ENCODE results near the gene PCCA.
"Not testable (repeated sequence)": the region's sequence is repeated elsewhere in the genome, so short reads cannot be mapped to it uniquely, and the experiment has no call there.

The PCCA gene

GRCh38 chr13:100146534-100146933, 57.6 kb downstream of the PCCA start:
- no peak for DNase-seq

DNA sequence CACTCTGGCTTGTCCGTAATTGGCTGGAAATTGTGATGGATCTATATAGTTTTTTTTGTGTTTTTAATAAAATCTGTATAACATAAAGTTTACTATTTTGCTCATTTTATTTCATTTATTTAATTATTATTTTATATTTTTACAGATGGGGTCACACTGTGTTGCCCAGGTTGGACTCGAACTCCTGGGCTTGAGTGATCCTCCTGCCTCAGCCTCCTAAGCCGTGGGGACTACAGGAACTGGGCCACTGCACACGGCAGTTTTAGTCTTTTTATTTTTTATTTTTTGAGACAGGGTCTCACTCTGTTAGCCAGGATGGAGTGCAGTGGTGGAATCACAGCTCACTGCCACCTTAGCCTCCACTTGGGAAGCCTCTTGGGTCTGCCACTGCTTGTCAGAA, 58.9 kb downstream of the PCCA start:
- no peak for DNase-seq

- DNase-seq = no peak
Observed at GRCh38 chr13:100148422-100148821, 59.5 kb downstream of the PCCA start.

DNA sequence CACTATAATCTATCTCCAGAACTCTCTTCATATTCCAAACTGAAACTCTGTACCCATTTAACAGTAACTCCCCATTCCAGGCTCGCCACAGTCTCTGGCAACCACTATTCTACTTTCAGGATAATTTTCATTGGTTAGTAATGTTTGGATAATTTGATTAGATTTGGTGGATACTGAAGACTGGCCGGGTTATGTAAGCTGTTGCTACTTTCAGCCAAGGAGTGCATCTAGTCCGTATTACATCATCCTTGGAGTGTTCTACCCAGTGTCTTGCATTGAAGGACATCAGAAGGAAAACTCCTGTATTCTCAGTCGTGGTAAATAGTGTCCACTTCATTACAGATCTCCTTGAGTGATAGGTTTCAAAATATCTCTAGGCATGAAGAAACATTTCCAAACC, 60.5 kb downstream of the PCCA start:
- no peak for DNase-seq

- DNase-seq = not testable (repeated sequence)
Observed at GRCh38 chr13:100150711-100151110, 61.8 kb downstream of the PCCA start.

DNA sequence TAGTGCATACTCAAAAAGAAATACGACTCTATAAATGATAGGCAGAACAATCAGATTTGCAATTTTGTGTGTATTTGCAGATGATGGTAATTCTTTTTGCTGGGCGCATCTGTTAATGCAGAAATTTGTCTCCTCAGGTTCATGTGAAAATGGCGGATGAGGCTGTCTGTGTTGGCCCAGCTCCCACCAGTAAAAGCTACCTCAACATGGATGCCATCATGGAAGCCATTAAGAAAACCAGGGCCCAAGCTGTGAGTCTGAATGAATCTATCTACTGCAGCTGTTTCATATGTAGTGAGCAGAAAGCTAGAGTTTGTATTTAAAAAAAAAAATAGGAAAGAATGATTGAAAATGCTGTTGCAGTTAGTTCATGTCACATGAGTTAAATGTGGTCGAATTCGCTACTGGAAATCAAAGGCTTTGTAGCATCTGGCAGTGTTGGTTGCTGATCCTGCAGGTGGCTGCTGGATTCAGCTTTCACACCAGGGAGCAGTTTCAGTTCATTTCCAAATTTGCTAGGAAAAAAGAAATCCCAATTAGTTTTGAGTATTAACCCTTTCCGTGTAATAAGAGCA, 66.0 kb downstream of the PCCA start:
- no peak for DNase-seq

DNA sequence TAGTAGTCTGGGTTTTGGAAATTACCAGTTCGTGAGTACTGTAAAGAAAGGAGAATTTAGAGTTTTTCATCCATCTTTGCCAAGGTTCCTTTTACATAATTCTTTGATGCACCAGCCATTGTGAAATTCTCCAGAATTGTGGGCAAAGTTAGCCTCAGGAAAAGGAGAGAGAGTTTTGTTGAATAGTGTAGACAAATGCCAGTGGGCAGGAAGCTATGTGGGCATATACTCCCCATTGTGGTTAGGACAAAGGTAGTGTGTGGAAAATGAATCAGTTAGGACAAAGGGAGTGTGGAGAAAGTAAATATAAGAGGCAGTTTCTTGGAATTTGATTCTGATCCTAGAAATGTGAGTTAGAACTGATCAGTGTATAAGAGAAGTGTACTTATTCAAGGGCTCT, 67.9 kb downstream of the PCCA start:
- DNase-seq = no peak

GRCh38 chr13:100158569-100158968, 69.7 kb downstream of the PCCA start:
- no peak for DNase-seq

DNA sequence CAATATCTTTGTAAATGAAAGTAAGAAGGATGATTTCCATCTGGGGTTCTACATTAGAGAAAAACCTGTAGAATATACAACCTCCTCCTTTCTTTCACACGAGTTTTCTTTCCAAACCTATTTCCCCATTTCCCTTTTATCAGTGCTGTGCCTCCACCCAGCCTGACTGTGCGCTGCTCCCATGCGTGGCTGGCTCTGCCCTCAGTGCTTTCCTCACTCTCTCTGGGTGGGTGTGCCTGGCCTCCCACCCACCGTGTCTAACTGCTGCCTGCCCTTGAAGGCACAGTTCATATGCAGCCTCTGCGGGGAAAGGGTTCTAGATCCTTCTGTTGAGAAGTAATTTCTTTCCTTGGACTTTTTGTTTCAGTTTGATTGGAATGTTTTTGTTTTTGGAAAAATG, 70.7 kb downstream of the PCCA start:
- no peak for DNase-seq

DNA sequence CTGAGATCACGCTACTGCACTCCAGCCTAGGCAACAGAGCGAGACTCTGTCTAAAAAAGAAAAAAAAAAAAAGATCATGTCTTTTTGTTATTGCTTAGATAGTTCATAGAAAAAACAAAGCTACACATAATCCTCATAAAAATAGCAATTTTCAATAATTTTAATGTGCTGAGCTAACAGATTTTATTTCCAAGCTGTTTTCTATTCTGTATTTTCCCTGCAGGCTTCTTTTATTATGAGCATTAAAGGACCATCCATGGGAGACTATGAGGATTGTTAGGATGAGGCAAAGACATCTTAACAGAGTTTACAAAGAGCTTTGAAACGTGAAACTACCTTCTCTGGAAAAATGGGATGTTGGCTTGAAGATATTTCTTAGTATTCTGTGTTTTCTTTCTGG, 71.6 kb downstream of the PCCA start:
- no peak for DNase-seq

DNA sequence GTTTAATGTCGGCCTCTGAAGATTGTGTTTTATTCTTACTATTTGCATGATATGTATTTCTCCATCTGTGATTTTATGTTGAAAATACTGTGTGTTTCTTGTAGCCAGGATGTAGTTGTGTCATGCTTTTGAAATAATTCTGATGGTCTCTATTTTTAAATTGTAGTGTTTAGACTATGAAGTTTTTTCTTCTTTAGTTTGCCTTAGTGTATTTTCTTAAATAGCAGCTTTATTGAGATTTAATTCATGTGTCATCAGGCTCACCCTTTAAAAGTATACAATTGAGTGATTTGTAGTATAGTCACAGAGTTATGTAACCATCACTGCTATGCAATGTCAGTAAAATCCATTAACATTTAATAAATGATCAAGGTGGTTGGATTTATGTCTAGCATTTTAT, 74.5 kb downstream of the PCCA start:
- no peak for DNase-seq

- no peak for DNase-seq
Observed at GRCh38 chr13:100173203-100173602, 84.3 kb downstream of the PCCA start.

GRCh38 chr13:100174455-100174854, 85.6 kb downstream of the PCCA start:
- DNase-seq = not testable (repeated sequence)

DNA sequence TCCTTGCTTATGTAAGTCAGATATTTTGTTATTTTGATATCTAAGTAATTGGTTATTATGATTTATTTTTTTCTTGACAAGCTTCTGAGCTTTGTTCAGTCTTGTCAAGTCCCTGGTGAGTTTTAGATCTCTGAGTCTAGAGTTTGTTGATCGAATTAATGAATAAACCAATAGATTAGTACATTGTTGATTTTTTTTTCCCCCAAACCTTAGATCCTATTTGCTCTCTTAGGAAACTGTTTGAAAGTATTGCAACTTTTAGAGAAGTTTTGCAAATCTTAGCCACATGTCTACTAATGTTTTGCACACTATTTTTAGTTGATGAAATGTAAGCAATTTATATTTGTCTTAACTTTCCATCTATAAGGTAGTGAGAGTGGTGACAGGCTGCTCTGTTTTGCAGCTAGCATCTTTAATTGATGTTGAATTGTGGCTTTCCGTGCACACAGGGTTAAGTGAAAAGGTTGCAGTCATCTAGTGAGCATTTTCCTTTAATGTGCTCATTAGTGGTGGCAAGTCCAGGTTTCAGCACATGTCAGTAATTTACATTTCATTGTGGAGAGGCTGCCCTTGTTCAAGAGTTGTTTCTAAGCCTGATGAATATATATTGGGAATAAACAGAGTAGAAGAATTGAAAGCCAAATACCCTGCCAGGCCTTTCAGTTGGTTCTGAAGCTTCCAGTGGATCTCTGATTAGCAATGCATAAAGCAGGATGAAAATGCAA, 86.3 kb downstream of the PCCA start:
- no peak for DNase-seq

DNA sequence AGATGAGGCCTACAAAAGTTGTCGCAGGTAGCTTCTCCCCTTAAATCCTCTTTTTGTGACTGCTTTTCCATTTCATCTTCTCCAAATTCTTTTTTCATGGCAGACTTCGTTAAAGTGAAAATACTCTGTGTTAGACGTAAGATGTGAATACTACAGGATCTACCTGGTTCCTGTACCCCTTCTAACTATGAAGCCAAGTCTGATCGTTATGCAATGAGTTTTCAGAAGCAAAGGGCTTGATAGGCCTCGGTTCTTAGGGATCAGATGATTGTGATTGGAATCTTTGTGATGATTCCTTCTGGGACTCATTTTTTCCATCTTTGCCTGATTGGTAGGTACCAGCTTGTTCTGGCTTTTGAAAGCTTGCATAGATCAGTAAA, 86.9 kb downstream of the PCCA start:
- DNase-seq = no peak

DNA sequence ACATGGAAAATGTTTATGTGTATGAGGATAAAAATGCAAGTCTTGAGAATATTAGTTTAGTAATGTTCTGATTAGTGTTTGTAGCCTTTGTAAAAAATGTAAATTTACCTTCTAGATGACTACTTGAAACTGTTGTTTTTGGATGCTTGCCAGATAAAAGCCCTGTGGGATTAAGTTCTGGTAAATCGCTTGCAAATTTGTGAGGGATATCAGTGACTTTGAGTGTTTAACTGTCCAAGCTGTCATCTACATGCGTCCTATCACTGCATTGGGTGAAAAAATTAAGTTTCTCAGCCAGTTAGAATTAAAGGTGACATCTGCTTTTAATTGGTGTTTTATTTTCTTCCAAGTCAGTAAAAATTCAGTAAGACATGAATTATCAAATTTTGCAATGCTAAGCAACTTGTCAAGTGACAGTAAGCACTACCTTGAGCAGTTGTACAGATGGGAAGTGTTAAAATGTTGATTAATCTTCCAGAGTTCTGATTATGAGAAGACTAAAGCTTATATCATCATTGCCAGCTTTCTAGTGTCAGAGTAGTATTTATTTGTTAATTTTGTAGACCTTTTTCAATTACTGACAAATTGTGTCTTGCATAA, 88.0 kb downstream of the PCCA start:
- no peak for DNase-seq

- DNase-seq = no peak
Observed at GRCh38 chr13:100178309-100178708, 89.4 kb downstream of the PCCA start.

GRCh38 chr13:100179276-100179675, 90.4 kb downstream of the PCCA start:
- DNase-seq = no peak

DNA sequence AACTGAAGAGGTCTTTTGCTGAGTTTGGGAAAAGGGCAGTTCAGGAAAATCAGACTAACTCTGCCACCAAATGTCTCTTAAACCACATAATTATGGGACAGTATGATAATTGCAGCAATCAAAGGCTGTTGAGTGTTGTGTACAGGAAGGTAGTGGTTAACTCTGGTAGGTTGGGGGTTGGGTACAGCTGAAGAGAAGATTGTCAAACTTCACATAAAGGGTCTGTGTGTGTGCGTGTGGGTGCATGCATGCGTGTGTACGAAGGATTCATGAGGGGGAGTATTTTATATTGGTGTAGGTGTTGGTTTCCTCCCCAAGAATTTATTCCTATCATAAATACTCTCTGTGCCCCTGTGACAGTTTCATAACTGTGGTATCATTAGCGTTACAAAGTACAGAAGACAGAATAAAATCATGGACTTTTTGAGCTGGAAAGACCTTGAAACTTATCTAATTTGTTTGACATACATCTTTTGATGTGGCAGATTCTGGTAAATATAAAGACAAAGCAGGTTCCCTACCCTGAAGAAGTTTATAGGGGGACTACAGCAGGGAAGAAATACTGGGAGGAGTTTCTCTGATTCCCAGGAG, 94.1 kb downstream of the PCCA start:
- DNase-seq = no peak

GRCh38 chr13:100184095-100184494, 95.2 kb downstream of the PCCA start:
- no peak for DNase-seq

DNA sequence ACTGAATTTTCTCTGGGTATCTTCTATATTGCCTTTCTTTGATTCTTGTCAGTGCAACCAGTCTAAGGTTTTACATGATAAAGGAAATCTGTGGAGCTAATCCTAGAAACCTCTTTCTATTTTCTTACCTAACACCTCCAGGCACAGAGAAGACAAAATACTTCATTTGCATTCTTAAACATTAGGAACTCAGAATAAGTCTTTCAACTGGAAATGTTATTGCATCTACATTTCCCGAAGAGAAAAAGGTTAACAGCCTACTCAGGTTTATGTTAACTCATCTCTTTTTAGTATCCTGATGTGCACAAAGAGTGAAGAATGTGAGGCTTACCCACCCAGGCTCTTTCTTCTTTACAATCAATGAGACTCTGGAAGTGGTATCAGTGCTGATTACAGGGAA, 106.7 kb downstream of the PCCA start:
- no peak for DNase-seq

DNA sequence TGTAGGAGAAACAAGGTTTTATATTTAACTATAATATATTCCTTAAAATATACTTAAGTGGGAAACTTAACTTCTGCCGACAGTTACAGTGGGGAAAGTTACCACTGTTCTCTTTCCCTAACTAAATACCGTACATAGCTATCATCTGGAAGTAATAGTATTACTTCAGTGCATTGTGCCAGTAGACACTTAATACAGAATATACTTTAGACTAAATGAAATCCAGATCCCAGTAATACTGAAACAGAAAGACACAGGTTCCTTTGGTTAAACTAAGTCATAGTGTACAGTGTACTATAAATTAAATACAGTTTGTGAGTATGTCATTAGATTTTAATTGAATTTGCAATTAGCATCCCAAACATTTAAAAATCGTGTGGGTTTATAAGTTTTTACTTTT, 107.5 kb downstream of the PCCA start:
- DNase-seq = no peak

DNA sequence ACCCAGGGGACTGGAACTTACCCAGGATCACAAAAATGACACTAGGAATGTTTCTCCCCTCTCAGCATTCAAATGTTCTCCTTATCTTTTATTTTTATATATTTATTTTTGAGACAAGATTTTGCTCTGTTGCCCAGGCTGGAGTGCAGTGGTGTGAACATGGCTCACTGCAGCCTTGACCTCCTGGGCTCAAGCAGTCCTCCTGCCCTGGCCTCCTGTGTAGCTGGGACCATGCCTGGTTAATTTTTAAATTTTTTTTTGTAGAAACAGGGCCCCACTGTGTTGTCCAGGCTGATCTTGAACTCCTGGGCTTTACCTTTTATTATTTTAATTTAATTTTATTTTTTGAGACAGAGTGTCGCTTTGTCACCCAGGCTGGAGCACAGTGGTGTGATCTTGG, 108.2 kb downstream of the PCCA start:
- DNase-seq = no peak
